ENCODE measurements around the gene BMP15. TPM values are rescaled to one million over a fixed set of nuclear protein-coding genes. Genes with fewer than 3 reads are reported as not detected.

Gene BMP15
- total and polyA plus RNA-seq, 2 donors (not counting 3 experiments of a cell fraction or from before 2014, with no cell fraction given), result not detected

DNA sequence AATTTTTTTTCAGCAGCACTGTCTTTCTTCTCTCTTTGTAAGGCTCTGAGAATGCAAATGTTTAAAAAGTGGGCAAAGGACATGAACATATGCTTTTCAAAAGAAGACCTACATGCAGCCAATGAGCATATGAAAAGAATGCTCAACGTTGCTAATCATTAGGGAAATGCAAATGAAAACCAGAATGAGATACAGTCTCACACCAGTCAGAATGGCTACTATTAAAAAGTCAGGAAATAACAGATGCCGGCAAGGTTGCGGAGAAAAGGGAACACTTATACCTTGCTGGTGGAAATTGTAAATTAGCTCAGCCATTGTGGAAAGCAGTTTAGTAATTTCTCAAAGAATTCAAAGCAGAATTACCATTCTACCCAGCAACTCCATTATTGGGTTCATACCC is 51.6 kb downstream of the BMP15 start:
- POLR2A ChIA-PET, result no interaction called here
- BruUV-seq (replicated peaks), result no TSS peak

DNA sequence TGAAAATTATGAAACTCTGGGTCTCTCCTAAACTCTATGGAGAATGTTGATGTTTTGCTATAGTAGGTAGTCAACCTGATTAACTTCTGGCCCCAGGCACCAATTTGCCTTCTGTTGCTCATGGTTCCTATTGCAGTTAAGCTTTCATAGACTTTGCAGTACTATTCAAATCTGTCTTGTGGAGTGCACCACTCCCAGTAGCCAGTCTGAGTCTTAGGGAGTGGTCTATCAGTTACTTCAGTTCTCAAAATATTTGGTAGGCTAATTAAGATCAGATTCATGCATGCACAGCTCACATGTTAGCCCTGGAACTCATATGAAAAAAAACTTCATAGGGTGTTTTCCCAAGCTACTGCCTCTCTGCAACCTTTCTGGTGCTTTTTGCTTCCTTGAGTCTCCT is 53.3 kb downstream of the BMP15 start:
- POLR2A ChIA-PET, result no interaction called here
- DNase-seq (ENCODE audit: low read depth, low spot score), result no peak
- no peak for FAIRE-seq
- no peak overlapping the region for H3K4me2 ChIP-seq (ENCODE audit: insufficient read depth, low read length)
- H3K9ac ChIP-seq (replicated peaks; ENCODE audit: extremely low read depth, insufficient read depth, low read length), result no peak overlapping the region
- no peaks in the 10 kb centered on the region for H3K36me3 ChIP-seq (ENCODE audit: control insufficient read depth in 2 of 2, extremely low read depth in 1 of 2, insufficient read depth in 2 of 2, low read length in 2 of 2)
- H2AFZ ChIP-seq (ENCODE audit: low read depth, low read length), result no peak overlapping the region
- no peak overlapping the region for H3K4me3 ChIP-seq (replicated peaks in 1 of 3; ENCODE audit: insufficient read depth in 1 of 3, low read depth in 1 of 3, low read length in 3 of 3)
- H4K20me1 ChIP-seq (replicated peaks; ENCODE audit: control insufficient read depth, extremely low read depth, insufficient read depth, low read length), result no peaks in the 10 kb centered on the region
- TF ChIP-seq GATA2 (IDR thresholded peaks at IDR 0.05; ENCODE audit: insufficient read depth, insufficient read length, low read depth, low read length), result no peak
- TF ChIP-seq MYC (IDR thresholded peaks at IDR 0.05; ENCODE audit: low read depth, low read length), result no peak
- TF ChIP-seq, protein P1, sequence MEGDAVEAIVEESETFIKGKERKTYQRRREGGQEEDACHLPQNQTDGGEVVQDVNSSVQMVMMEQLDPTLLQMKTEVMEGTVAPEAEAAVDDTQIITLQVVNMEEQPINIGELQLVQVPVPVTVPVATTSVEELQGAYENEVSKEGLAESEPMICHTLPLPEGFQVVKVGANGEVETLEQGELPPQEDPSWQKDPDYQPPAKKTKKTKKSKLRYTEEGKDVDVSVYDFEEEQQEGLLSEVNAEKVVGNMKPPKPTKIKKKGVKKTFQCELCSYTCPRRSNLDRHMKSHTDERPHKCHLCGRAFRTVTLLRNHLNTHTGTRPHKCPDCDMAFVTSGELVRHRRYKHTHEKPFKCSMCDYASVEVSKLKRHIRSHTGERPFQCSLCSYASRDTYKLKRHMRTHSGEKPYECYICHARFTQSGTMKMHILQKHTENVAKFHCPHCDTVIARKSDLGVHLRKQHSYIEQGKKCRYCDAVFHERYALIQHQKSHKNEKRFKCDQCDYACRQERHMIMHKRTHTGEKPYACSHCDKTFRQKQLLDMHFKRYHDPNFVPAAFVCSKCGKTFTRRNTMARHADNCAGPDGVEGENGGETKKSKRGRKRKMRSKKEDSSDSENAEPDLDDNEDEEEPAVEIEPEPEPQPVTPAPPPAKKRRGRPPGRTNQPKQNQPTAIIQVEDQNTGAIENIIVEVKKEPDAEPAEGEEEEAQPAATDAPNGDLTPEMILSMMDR (IDR thresholded peaks at IDR 0.05; ENCODE audit: extremely low read depth in 1 of 2, insufficient read depth in 1 of 2, low read depth in 1 of 2, low read length in 2 of 2), result no peak
- TF ChIP-seq, protein P2, sequence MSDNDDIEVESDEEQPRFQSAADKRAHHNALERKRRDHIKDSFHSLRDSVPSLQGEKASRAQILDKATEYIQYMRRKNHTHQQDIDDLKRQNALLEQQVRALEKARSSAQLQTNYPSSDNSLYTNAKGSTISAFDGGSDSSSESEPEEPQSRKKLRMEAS (IDR thresholded peaks at IDR 0.05; ENCODE audit: insufficient read depth, insufficient read length), result no peak
- no peak for TF ChIP-seq FOS (IDR thresholded peaks at IDR 0.05; ENCODE audit: borderline replicate concordance, insufficient read depth, low read length)
- TF ChIP-seq POLR2A (IDR thresholded peaks at IDR 0.05; ENCODE audit: low read depth, low read length), result no peak
- no peak for TF ChIP-seq JUN (IDR thresholded peaks at IDR 0.05; ENCODE audit: borderline replicate concordance, insufficient read depth, insufficient read length, low read depth)
- no peak for TF ChIP-seq POLR2AphosphoS5 (IDR thresholded peaks at IDR 0.05; ENCODE audit: insufficient read depth, low read depth, low read length)
- no peak for TF ChIP-seq EZH2 (IDR thresholded peaks at IDR 0.05; ENCODE audit: borderline replicate concordance, low read depth, low read length, severe bottlenecking)
- H3K27ac ChIP-seq (ENCODE audit: insufficient read depth, low read depth, low read length), result no peak overlapping the region
- no peaks in the 10 kb centered on the region for H3K27me3 ChIP-seq (ENCODE audit: control insufficient read depth in 2 of 2, insufficient read depth in 2 of 2, low read length in 2 of 2)
- dilution Hi-C loops (cut with MboI; ENCODE audit: extremely low pct_ligation_motif_present, low sequenced_read_pairs) (no loop called here), intact Hi-C loops (cut with micrococcal nuclease) (no loop called here)
- BruUV-seq (replicated peaks), result no TSS peak
- no peaks in the 10 kb centered on the region for H3K9me3 ChIP-seq (replicated peaks; ENCODE audit: control insufficient read depth, insufficient read depth, low read length)
- no peaks in the 10 kb centered on the region for H3K9me1 ChIP-seq (replicated peaks; ENCODE audit: control insufficient read depth, extremely low read depth, insufficient read depth, low read length)
- H3K4me1 ChIP-seq (ENCODE audit: control insufficient read depth, extremely low read depth, insufficient read depth, low read length), result no peaks in the 10 kb centered on the region
- CTCF ChIA-PET, result no interaction called here
- no peaks in the 10 kb centered on the region for H3K79me2 ChIP-seq (ENCODE audit: control insufficient read depth, insufficient read depth, low read length)

More for the DNA sequence above, 51.6 kb downstream of the BMP15 start:
- no peaks in the 10 kb centered on the region for H3K36me3 ChIP-seq (ENCODE audit: control insufficient read depth in 2 of 2, extremely low read depth in 1 of 2, insufficient read depth in 2 of 2, low read length in 2 of 2)
- CTCF ChIA-PET, result no interaction called here
- no peaks in the 10 kb centered on the region for H3K9me3 ChIP-seq (replicated peaks; ENCODE audit: control insufficient read depth, insufficient read depth, low read length)
- H2AFZ ChIP-seq (ENCODE audit: low read depth, low read length), result no peak overlapping the region
- no peak for FAIRE-seq
- no peaks in the 10 kb centered on the region for H3K9me1 ChIP-seq (replicated peaks; ENCODE audit: control insufficient read depth, extremely low read depth, insufficient read depth, low read length)
- H4K20me1 ChIP-seq (replicated peaks; ENCODE audit: control insufficient read depth, extremely low read depth, insufficient read depth, low read length), result no peaks in the 10 kb centered on the region
- H3K4me3 ChIP-seq (replicated peaks in 1 of 3; ENCODE audit: insufficient read depth in 1 of 3, low read depth in 1 of 3, low read length in 3 of 3), result no peak overlapping the region
- no peaks in the 10 kb centered on the region for H3K27me3 ChIP-seq (ENCODE audit: control insufficient read depth in 2 of 2, insufficient read depth in 2 of 2, low read length in 2 of 2)
- no peaks in the 10 kb centered on the region for H3K4me1 ChIP-seq (ENCODE audit: control insufficient read depth, extremely low read depth, insufficient read depth, low read length)
- H3K27ac ChIP-seq (ENCODE audit: insufficient read depth, low read depth, low read length), result no peak overlapping the region
- intact Hi-C loops (cut with micrococcal nuclease) (no loop called here), dilution Hi-C loops (cut with MboI; ENCODE audit: extremely low pct_ligation_motif_present, low sequenced_read_pairs) (no loop called here)
- no peaks in the 10 kb centered on the region for H3K79me2 ChIP-seq (ENCODE audit: control insufficient read depth, insufficient read depth, low read length)
- DNase-seq (ENCODE audit: low read depth, low spot score), result no peak
- H3K4me2 ChIP-seq (ENCODE audit: insufficient read depth, low read length), result no peak overlapping the region
- no peak overlapping the region for H3K9ac ChIP-seq (replicated peaks; ENCODE audit: extremely low read depth, insufficient read depth, low read length)
- TF ChIP-seq FOS (IDR thresholded peaks at IDR 0.05; ENCODE audit: borderline replicate concordance, insufficient read depth, low read length) (no peak), JUN (IDR thresholded peaks at IDR 0.05; ENCODE audit: borderline replicate concordance, insufficient read depth, insufficient read length, low read depth) (no peak)
